C4-2B (cell line): Measurements from ENCODE around the gene TEX13B.
"Not testable (repeated sequence)": the region's sequence is repeated elsewhere in the genome, so short reads cannot be mapped to it uniquely, and the experiment has no call there.

Source experiments
- CTCF ChIP-seq: fragments of 450-650 bp; conservative IDR thresholded peaks from 2 replicates; pipeline ENCODE4 v1.5.1; 2017; ENCODE audit warnings: mild to moderate bottlenecking
- ZFX ChIP-seq: fragments of 450-650 bp; IDR thresholded peaks from 2 replicates; pipeline ENCODE4 v1.6.1; 2017

- not testable (repeated sequence) for TF ChIP-seq CTCF, ZFX
These were observed 26.8 kb downstream of the TEX13B start for GRCh38 chrX:107955337-107955736.
